K562 (cell line): ENCODE results near the gene MATCAP1.

Experiments
- ARID1B ChIP-seq: fragments of 450-650 bp; IDR thresholded peaks from 2 replicates; pipeline ENCODE4 v1.6.1; 2016; ENCODE audit warnings: antibody characterized with exemption, mild to moderate bottlenecking, inconsistent platforms
- CCAR2 ChIP-seq: fragments of 200-400 bp; formaldehyde crosslinking; IDR thresholded peaks from 2 replicates; pipeline ENCODE4 v1.6.1; 2017; ENCODE audit warnings: mild to moderate bottlenecking, low read depth, low read length
- CREM ChIP-seq: IDR thresholded peaks from 2 replicates; pipeline ENCODE4 v1.6.1; 2014; ENCODE audit warnings: antibody characterized with exemption, low read depth
- JUND ChIP-seq, 2 experiments: IDR thresholded peaks; 2 replicates in 1 of 2; 3 replicates in 1 of 2; pipeline ENCODE4 v1.6.1; 2011; ENCODE audit warnings: borderline replicate concordance in 2 of 2, low read depth in 2 of 2, low read length in 2 of 2, improper control_type of control experiment in 1 of 2, missing biosample characterization in 1 of 2, missing genetic modification characterization in 1 of 2, missing genetic modification reagents in 1 of 2
- MXI1 ChIP-seq: IDR thresholded peaks from 2 replicates; pipeline ENCODE4 v1.6.1; 2011; ENCODE audit warnings: low read depth, mild to moderate bottlenecking, improper control_type of control experiment, low read length
- NFATC3 ChIP-seq: fragments of 450-650 bp; IDR thresholded peaks from 2 replicates; pipeline ENCODE4 v1.6.1; 2017; ENCODE audit warnings: mild to moderate bottlenecking
- PRPF4 ChIP-seq: fragments of 200-400 bp; formaldehyde crosslinking; IDR thresholded peaks from one replicate; pipeline ENCODE4 v1.6.1; 2017; ENCODE audit warnings: low read length, low read depth, mild to moderate bottlenecking; ENCODE audit not compliant: insufficient read depth, poor library complexity, severe bottlenecking
- TAF1 ChIP-seq: IDR thresholded peaks from 2 replicates; pipeline ENCODE4 v1.6.1; 2011; ENCODE audit warnings: mild to moderate bottlenecking, low read length, moderate library complexity; ENCODE audit not compliant: insufficient read depth, control insufficient read depth, severe bottlenecking; ENCODE audit errors: extremely low read depth
- TEAD1 ChIP-seq, 2 experiments: fragments of 450-650 bp in 1 of 2; sonication (generic) in 1 of 2; formaldehyde crosslinking; IDR thresholded peaks; 2 replicates each; pipeline versions ENCODE4 v1.4.0 to v1.8.0; 2020 to 2022; ENCODE audit warnings: mild to moderate bottlenecking in 2 of 2, missing genetic modification reagents in 1 of 2
- XRCC4 ChIP-seq: IDR thresholded peaks from one replicate; pipeline ENCODE4 v1.6.1; 2011; ENCODE audit not compliant: insufficient read depth, insufficient read length; ENCODE audit errors: extremely low read depth
- ZNF780A ChIP-seq: fragments of 250-450 bp; sonication (Bioruptor Pico); IDR thresholded peaks from 2 replicates; pipeline ENCODE4 v1.5.0; 2021; ENCODE audit warnings: mild to moderate bottlenecking
- TF ChIP-seq, protein P1 (sequence below): fragments of 250-450 bp; sonication (Bioruptor Pico); IDR thresholded peaks from 2 replicates; pipeline ENCODE4 v1.5.0; 2020; ENCODE audit warnings: mild to moderate bottlenecking
- TF ChIP-seq, protein P2 (sequence below): sonication (generic); formaldehyde crosslinking; IDR thresholded peaks from 2 replicates; pipeline ENCODE4 v1.9.0; 2022; ENCODE audit warnings: mild to moderate bottlenecking, missing genetic modification reagents
- TF ChIP-seq, protein P3 (sequence below): fragments of 250-450 bp; sonication (Bioruptor Pico); IDR thresholded peaks from 2 replicates; pipeline ENCODE4 v1.9.0; 2021; ENCODE audit warnings: mild to moderate bottlenecking, inconsistent platforms

DNA sequence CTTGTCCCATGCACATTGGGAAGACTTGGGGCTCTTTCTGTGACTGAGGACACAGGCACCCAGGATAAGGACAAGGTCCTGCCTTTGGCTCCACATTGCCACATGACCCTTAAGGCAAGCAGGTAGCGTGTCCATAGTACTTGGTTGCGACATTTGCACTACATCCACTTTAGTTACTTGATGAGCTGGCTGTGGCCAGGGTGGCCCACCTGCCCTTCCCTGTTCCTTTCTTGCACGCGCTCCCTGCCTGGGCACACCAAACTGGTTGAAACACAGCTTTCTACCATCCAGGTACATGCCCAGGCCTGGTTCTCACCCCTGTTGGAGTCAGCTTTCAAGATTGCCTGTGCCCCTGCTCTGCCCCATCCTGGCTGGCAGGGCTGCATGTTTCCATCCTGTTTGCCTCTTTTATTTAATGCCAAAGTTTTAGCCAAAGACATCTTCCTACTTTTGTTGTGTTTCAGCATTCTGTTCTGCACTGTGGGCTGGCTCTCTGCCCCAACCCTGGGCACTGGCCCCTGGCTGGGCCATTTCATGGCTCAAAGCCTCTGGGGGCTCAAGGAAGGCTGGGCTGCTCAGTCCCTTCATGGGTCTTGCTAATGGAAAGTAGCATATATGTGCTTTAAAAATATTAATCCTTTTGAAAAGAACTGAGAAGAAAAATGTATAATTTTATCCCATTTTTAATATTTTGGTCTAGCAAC, 36.2 kb downstream of the MATCAP1 start:
- TF ChIP-seq, protein P1, sequence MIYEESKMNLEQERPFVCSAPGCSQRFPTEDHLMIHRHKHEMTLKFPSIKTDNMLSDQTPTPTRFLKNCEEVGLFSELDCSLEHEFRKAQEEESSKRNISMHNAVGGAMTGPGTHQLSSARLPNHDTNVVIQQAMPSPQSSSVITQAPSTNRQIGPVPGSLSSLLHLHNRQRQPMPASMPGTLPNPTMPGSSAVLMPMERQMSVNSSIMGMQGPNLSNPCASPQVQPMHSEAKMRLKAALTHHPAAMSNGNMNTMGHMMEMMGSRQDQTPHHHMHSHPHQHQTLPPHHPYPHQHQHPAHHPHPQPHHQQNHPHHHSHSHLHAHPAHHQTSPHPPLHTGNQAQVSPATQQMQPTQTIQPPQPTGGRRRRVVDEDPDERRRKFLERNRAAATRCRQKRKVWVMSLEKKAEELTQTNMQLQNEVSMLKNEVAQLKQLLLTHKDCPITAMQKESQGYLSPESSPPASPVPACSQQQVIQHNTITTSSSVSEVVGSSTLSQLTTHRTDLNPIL (CRISPR knock-in tag), result no peak
- TF ChIP-seq MXI1 (no peak), PRPF4 (no peak), CCAR2 (no peak), CREM (no peak), ZNF780A (CRISPR knock-in tag) (no peak), ARID1B (no peak), XRCC4 (no peak), TEAD1 (CRISPR knock-in tag; IDR thresholded peaks at IDR 0.05) (no peak), NFATC3 (no peak), TAF1 (no peak), JUND (IDR thresholded peaks at IDR 0.05; ENCODE audit: borderline replicate concordance, low read depth, low read length) (no peak), JUND (tag; IDR thresholded peaks at IDR 0.05; ENCODE audit: borderline replicate concordance, low read depth, low read length) (no peak)
- TF ChIP-seq, protein P2, sequence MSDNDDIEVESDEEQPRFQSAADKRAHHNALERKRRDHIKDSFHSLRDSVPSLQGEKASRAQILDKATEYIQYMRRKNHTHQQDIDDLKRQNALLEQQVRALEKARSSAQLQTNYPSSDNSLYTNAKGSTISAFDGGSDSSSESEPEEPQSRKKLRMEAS (CRISPR knock-in tag), result no peak
- TF ChIP-seq, protein P3, sequence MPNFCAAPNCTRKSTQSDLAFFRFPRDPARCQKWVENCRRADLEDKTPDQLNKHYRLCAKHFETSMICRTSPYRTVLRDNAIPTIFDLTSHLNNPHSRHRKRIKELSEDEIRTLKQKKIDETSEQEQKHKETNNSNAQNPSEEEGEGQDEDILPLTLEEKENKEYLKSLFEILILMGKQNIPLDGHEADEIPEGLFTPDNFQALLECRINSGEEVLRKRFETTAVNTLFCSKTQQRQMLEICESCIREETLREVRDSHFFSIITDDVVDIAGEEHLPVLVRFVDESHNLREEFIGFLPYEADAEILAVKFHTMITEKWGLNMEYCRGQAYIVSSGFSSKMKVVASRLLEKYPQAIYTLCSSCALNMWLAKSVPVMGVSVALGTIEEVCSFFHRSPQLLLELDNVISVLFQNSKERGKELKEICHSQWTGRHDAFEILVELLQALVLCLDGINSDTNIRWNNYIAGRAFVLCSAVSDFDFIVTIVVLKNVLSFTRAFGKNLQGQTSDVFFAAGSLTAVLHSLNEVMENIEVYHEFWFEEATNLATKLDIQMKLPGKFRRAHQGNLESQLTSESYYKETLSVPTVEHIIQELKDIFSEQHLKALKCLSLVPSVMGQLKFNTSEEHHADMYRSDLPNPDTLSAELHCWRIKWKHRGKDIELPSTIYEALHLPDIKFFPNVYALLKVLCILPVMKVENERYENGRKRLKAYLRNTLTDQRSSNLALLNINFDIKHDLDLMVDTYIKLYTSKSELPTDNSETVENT (CRISPR knock-in tag), result no peak
